Astrocyte of the spinal cord (primary cell): ENCODE measurements around the gene EMCN.
"Not testable (repeated sequence)": the region's sequence is repeated elsewhere in the genome, so short reads cannot be mapped to it uniquely, and the experiment has no call there.

Experiments
- DNase-seq: peaks from one replicate; pipeline ENCODE4 v3.0.0; 2011; ENCODE audit warnings: low read depth, low spot score
- H3K4me3 ChIP-seq: 2 replicates; pipeline ENCODE4 v1.5.1; 2011; ENCODE audit warnings: low read depth, mild to moderate bottlenecking, low read length, moderate library complexity
- CTCF ChIP-seq: IDR thresholded peaks from 2 replicates; pipeline ENCODE4 v1.5.1; 2012; ENCODE audit warnings: low read depth, mild to moderate bottlenecking, low read length, inconsistent platforms
- in situ Hi-C: cut with HindIII; loops from 2 replicates; pipeline ENCODE4 v1.10.0; 2017; ENCODE audit warnings: low sequenced_read_pairs

Gene EMCN

GRCh38 chr4:100545427-100545826 lies 27.6 kb upstream of the EMCN start:
- TF ChIP-seq CTCF: no peak
- DNase-seq: no peak
- no peak overlapping the region for H3K4me3 ChIP-seq
- in situ Hi-C loops: no loop called here

DNA sequence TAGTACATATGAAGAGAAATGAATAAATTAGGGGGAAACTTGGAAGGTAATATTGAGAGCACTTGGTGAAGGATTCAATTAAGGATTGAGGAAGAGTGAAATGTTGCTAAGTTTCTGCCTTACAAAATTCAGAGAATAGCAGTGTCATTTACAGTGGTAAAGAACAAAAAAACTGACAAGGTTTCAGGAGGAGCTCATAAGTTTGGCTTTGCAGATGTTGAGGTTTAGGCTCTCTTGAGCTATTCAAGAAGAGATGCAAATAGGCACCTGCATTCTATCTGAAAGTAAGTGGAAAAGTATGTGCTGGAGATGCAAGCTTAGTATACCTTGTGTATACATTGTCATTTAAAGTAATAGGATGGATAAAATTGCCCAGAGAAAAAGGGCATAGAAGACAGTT lies 22.3 kb upstream of the EMCN start:
- no peak for DNase-seq
- H3K4me3 ChIP-seq: no peak overlapping the region
- in situ Hi-C loops: no loop called here
- TF ChIP-seq CTCF: no peak

- TF ChIP-seq CTCF: no peak
- in situ Hi-C loops: no loop called here
Measured at GRCh38 chr4:100539706-100540105, 21.9 kb upstream of the EMCN start.

GRCh38 chr4:100533741-100534140 lies 15.9 kb upstream of the EMCN start:
- DNase-seq: no peak
- in situ Hi-C loops: no loop called here
- no peak overlapping the region for H3K4me3 ChIP-seq
- TF ChIP-seq CTCF: no peak

More at GRCh38 chr4:100539706-100540105, 21.9 kb upstream of the EMCN start:
- no peak overlapping the region for H3K4me3 ChIP-seq
- DNase-seq: no peak

- in situ Hi-C loops, H3K4me3 ChIP-seq, DNase-seq: not testable (repeated sequence)
Measured at GRCh38 chr4:100530161-100530560, 12.3 kb upstream of the EMCN start.

DNA sequence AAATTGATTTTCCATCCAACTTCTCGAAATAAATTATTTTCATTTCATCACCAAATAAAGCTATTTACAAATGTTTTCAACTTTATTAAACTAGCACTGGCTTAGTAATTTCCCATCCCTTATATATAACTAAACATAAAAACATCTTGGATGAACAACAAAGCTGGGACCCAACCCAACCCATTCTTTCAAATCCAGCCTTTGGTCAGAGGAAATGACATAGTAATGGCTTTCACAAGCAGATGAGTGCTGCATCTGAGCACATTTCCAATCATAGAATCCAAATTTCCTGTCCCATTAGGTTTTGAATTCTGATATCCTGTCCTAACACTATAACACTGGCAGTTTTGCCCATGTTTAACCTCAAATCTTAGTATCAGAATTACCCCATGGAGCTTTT lies 7.9 kb upstream of the EMCN start:
- in situ Hi-C loops: no loop called here
- no peak for TF ChIP-seq CTCF
- no peak overlapping the region for H3K4me3 ChIP-seq
- DNase-seq: no peak

- no peak for TF ChIP-seq CTCF
- no peak for DNase-seq
- no peak overlapping the region for H3K4me3 ChIP-seq
- in situ Hi-C loops: no loop called here
Measured at GRCh38 chr4:100519205-100519604, 1.4 kb upstream of the EMCN start.
